BJ (cell line): ENCODE results near the gene BLCAP. TPM values are rescaled to one million over a fixed set of nuclear protein-coding genes. Genes with fewer than 3 reads are reported as not detected.
"Not testable (repeated sequence)": the region's sequence is repeated elsewhere in the genome, so short reads cannot be mapped to it uniquely, and the experiment has no call there.

Experiments
- CTCF ChIA-PET: fragments of 350-600 bp; formaldehyde crosslinking; extraction: SDS; loops from one replicate; lab custom pipeline; 2021; ENCODE audit warnings: antibody characterized with exemption, inconsistent platforms; lab: Yijun Ruan, JAX
- POLR2A ChIA-PET: fragments of 300-600 bp; sonication (Branson Sonifier 250); formaldehyde crosslinking; extraction: SDS; loops from one replicate; lab custom pipeline; 2021; ENCODE audit warnings: antibody characterized with exemption; lab: Charles Lee
- DNase-seq: peaks from one replicate; pipeline ENCODE4 v3.0.0-alpha.2; 2011; ENCODE audit warnings: low read depth
- H3K27me3 ChIP-seq: 2 replicates; pipeline ENCODE4 v1.6.0; 2011; ENCODE audit warnings: low read length; ENCODE audit not compliant: control insufficient read depth, insufficient read depth
- H3K36me3 ChIP-seq: 2 replicates; pipeline ENCODE4 v1.5.1; 2011; ENCODE audit warnings: low read length; ENCODE audit not compliant: control insufficient read depth, insufficient read depth
- H3K4me3 ChIP-seq: 2 replicates; pipeline ENCODE4 v1.5.1; 2011; ENCODE audit warnings: low read depth, mild to moderate bottlenecking, control low read depth, low read length
- CTCF ChIP-seq: IDR thresholded peaks from 2 replicates; pipeline ENCODE4 v1.5.1; 2011; ENCODE audit warnings: low read depth, mild to moderate bottlenecking, control low read depth, inconsistent platforms, low read length, moderate library complexity; ENCODE audit not compliant: insufficient read depth
- polyA minus RNA-seq: library from RNA; depleted of rRNA, polyadenylated mRNA; stranded (reverse); fragments of >200 nt; gene quantifications from 2 replicates; pipeline ENCODE4 v1.2.3, GENCODE V29; 2011; rRNA and poly(A)+ RNA removed
- polyA plus RNA-seq: library from polyadenylated mRNA; depleted of rRNA; stranded (reverse); fragments of >200 nt; gene quantifications from 2 replicates; pipeline ENCODE4 v1.2.3, GENCODE V29; 2011; rRNA removed

Gene BLCAP
- polyA plus RNA-seq, result 98.7 and 111 TPM in 2 replicates
- polyA minus RNA-seq, result 64.2 and 79.7 TPM in 2 replicates

GRCh38 chr20:37527638-37528445, at the start of gene BLCAP:
Gene BLCAP, minus strand, starts transcription at chr20:37527876. Its CDS starts 8,702 bp downstream, at chr20:37519174.
- ChIA-PET POLR2A (no interaction called here), CTCF (interaction anchor here (0.6 to 1.7 kb wide), 5 partner anchors 16 to 289 kb away, joined by 3 to 5 read pairs (median 3); no protein-coding TSS in a partner anchor)
- TF ChIP-seq CTCF, result no peak
- H3K27me3 ChIP-seq, result no peaks in the 10 kb centered on the region
- H3K4me3 ChIP-seq, result peak within 1 kb of the TSS; percentile 94
- no peaks in the 10 kb centered on the region for H3K36me3 ChIP-seq
- DNase-seq, result no peak

GRCh38 chr20:37577436-37577835, 49.8 kb upstream of the BLCAP start:
- H3K36me3 ChIP-seq, H3K4me3 ChIP-seq, DNase-seq, H3K27me3 ChIP-seq, POLR2A ChIA-PET: not testable (repeated sequence)
- CTCF ChIA-PET, result interaction anchor here (0.6 kb wide), 1 partner anchor 309 kb away, joined by 4 read pairs; no protein-coding TSS in a partner anchor

- ChIA-PET POLR2A (no interaction called here), CTCF (interaction anchor here (0.6 to 2.6 kb wide), 2 partner anchors 12 to 308 kb away, joined by 4 to 17 read pairs; no protein-coding TSS in a partner anchor)
- no peak for TF ChIP-seq CTCF
- Histone ChIP-seq H3K27me3 (peaks cover under 1% of the 10 kb centered on the region; the same call in 1 of the 2 replicates), H3K4me3 (no peak overlapping the region), H3K36me3 (no peaks in the 10 kb centered on the region)
- DNase-seq, result no peak
Observed at GRCh38 chr20:37576911-37577310, 49.2 kb upstream of the BLCAP start.

- no peak for DNase-seq
- H3K27me3 ChIP-seq, result no peaks in the 10 kb centered on the region; the same call in 1 of the 2 replicates
- H3K4me3 ChIP-seq, result no peak overlapping the region
- TF ChIP-seq CTCF, result no peak
- CTCF ChIA-PET, result interaction anchor here (1.0 to 2.6 kb wide), 2 partner anchors 11 to 12 kb away, joined by 3 to 17 read pairs; no protein-coding TSS in a partner anchor
- no peaks in the 10 kb centered on the region for H3K36me3 ChIP-seq
- POLR2A ChIA-PET, result no interaction called here
Observed at GRCh38 chr20:37575884-37576283, 48.2 kb upstream of the BLCAP start.

GRCh38 chr20:37574199-37574890, 46.7 kb upstream of the BLCAP start:
- DNase-seq, result no peak
- H3K27me3 ChIP-seq, result peaks cover 1% of the 10 kb centered on the region; the same call in 1 of the 2 replicates
- CTCF ChIA-PET, result interaction anchor here (1.5 to 2.6 kb wide), 2 partner anchors 9 to 10 kb away, joined by 5 to 17 read pairs; no protein-coding TSS in a partner anchor
- TF ChIP-seq CTCF, result no peak
- H3K4me3 ChIP-seq, result no peak overlapping the region
- no peaks in the 10 kb centered on the region for H3K36me3 ChIP-seq
- POLR2A ChIA-PET, result no interaction called here
